PC-9 (cell line): ENCODE data around the gene LNX1. TPM values are rescaled to one million over a fixed set of nuclear protein-coding genes. Genes with fewer than 3 reads are reported as not detected.

ENCODE experiments used
- BruUV-seq: library from RNA; stranded (reverse); fragments of 400-500 nt; replicated peaks from 2 replicates; lab custom pipeline; 2021; lab: Mats Ljungman, UMichigan
- CTCF ChIA-PET: fragments of 300-600 bp; sonication (Branson Sonifier 250); formaldehyde crosslinking; loops from one replicate; lab custom pipeline; 2022; ENCODE audit warnings: antibody characterized with exemption; lab: Charles Lee
- POLR2A ChIA-PET: fragments of 300-600 bp; sonication (Branson Sonifier 250); formaldehyde crosslinking; loops from one replicate; lab custom pipeline; 2022; ENCODE audit warnings: antibody characterized with exemption; ENCODE audit not compliant: unreplicated experiment; lab: Charles Lee
- DNase-seq, 2 experiments: peaks; one replicate each; pipeline versions ENCODE4 v3.0.0 to v3.0.0-alpha.2; 2015 to 2022; ENCODE audit warnings: mixed read lengths in 1 of 2
- H2AFZ ChIP-seq: fragments of 200-600 bp; sonication (generic); 2 replicates; pipeline ENCODE4 v1.8.1; 2017; ENCODE audit warnings: antibody characterized with exemption
- H3F3A ChIP-seq: fragments of 200-600 bp; sonication (generic); 2 replicates; pipeline ENCODE4 v1.8.1; 2017; ENCODE audit warnings: antibody characterized with exemption, mild to moderate bottlenecking, low read depth; ENCODE audit not compliant: insufficient read depth
- H3K27ac ChIP-seq: fragments of 200-600 bp; sonication (generic); 2 replicates; pipeline ENCODE4 v1.6.1; 2016; ENCODE audit warnings: mixed run types
- H3K27me3 ChIP-seq: fragments of 200-600 bp; sonication (generic); 2 replicates; pipeline ENCODE4 v1.6.1; 2016; ENCODE audit warnings: low read depth, mixed run types; ENCODE audit not compliant: insufficient read depth
- H3K36me3 ChIP-seq: fragments of 200-600 bp; sonication (generic); 2 replicates; pipeline ENCODE4 v1.6.1; 2016; ENCODE audit warnings: low read depth, mixed run types
- H3K4me1 ChIP-seq: fragments of 200-600 bp; sonication (generic); replicated peaks from 2 replicates; pipeline ENCODE4 v1.6.1; 2016; ENCODE audit warnings: mixed run types; ENCODE audit not compliant: insufficient read depth
- H3K4me2 ChIP-seq: fragments of 200-600 bp; sonication (generic); 2 replicates; pipeline ENCODE4 v1.6.1; 2017; ENCODE audit warnings: mixed run types
- H3K4me3 ChIP-seq: fragments of 200-600 bp; sonication (generic); 2 replicates; pipeline ENCODE4 v1.6.1; 2016; ENCODE audit warnings: mixed run types
- H3K79me2 ChIP-seq: fragments of 200-600 bp; sonication (generic); 2 replicates; pipeline ENCODE4 v1.6.1; 2017; ENCODE audit warnings: low read depth, mixed run types
- H3K9me2 ChIP-seq: fragments of 200-600 bp; sonication (generic); 2 replicates; pipeline ENCODE4 v1.8.1; 2017; ENCODE audit warnings: mild to moderate bottlenecking; ENCODE audit not compliant: insufficient read depth
- H3K9me3 ChIP-seq: fragments of 200-600 bp; sonication (generic); 2 replicates; pipeline ENCODE4 v1.8.1; 2016; ENCODE audit warnings: low read depth; ENCODE audit not compliant: insufficient read depth
- H4K20me1 ChIP-seq: fragments of 200-600 bp; sonication (generic); 2 replicates; pipeline ENCODE4 v1.8.1; 2017; ENCODE audit not compliant: insufficient read depth
- EZH2 ChIP-seq: fragments of 200-600 bp; sonication (generic); IDR thresholded peaks from 2 replicates; pipeline ENCODE4 v1.8.0; 2017; ENCODE audit warnings: antibody characterized with exemption, low read depth
- intact Hi-C: fragments of 100-400 bp; cut with micrococcal nuclease; formaldehyde crosslinking; loops from one replicate; pipeline ENCODE4 v1.10.0; 2022; ENCODE audit not compliant: unreplicated experiment
- total RNA-seq: library from RNA; stranded (reverse); gene quantifications from 2 replicates; pipeline ENCODE4 v1.2.3, GENCODE V29; 2021
- TF ChIP-seq, protein P1 (sequence below): fragments of 200-600 bp; sonication (generic); conservative IDR thresholded peaks from 2 replicates; pipeline ENCODE4 v1.6.1; 2017; ENCODE audit warnings: mixed run types, antibody characterized with exemption, mild to moderate bottlenecking, moderate library complexity

LNX1 gene
- total RNA-seq, 1 experiment from 2014 or later, result 3.4 TPM

DNA sequence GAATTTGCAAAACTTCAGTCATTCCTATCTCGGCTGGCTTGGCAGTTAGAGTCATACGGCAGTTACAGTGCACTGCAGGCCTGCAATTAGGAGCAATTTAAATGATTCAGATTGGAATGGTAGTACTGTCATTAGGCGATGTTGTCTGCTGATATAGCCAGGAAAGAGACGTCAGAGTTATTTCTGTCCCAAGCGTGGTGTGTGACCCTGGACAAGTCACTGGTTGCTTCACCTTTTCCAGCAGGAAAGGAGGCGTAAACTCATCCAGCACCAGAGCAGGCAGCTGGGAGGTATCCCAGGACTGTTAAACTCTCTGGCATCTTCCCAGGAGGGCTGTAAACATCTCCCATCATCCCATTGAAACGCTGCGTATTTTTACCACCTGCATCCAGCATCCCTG lies 836 bp upstream of the LNX1 start:
- Histone ChIP-seq H3K4me1 (peaks cover 27% of the 10 kb centered on the region), H3K79me2 (no peaks in the 10 kb centered on the region), H3K27ac (peak overlapping the region; percentile 62), H3K4me2 (peak overlapping the region; percentile 74), H3K9me3 (no peaks in the 10 kb centered on the region), H3F3A (peaks cover 14% of the 10 kb centered on the region; the same call in 1 of the 2 replicates), H4K20me1 (no peaks in the 10 kb centered on the region), H2AFZ (peak overlapping the region; percentile 79; the same call in 1 of the 2 replicates), H3K4me3 (peak overlapping the region; percentile 58; the same call in 1 of the 2 replicates), H3K27me3 (no peaks in the 10 kb centered on the region), H3K9me2 (no peaks in the 10 kb centered on the region), H3K36me3 (no peaks in the 10 kb centered on the region)
- no TSS peak for BruUV-seq
- TF ChIP-seq, protein P1, sequence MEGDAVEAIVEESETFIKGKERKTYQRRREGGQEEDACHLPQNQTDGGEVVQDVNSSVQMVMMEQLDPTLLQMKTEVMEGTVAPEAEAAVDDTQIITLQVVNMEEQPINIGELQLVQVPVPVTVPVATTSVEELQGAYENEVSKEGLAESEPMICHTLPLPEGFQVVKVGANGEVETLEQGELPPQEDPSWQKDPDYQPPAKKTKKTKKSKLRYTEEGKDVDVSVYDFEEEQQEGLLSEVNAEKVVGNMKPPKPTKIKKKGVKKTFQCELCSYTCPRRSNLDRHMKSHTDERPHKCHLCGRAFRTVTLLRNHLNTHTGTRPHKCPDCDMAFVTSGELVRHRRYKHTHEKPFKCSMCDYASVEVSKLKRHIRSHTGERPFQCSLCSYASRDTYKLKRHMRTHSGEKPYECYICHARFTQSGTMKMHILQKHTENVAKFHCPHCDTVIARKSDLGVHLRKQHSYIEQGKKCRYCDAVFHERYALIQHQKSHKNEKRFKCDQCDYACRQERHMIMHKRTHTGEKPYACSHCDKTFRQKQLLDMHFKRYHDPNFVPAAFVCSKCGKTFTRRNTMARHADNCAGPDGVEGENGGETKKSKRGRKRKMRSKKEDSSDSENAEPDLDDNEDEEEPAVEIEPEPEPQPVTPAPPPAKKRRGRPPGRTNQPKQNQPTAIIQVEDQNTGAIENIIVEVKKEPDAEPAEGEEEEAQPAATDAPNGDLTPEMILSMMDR, result no peak
- TF ChIP-seq EZH2, result no peak
- ChIA-PET POLR2A (no interaction called here), CTCF (no interaction called here)
- intact Hi-C loops, result loop anchor here (5.0 kb wide), 1 partner anchor 225 kb away; the partner anchor contains the start of gene SCFD2
- DNase-seq, result no peak

DNA sequence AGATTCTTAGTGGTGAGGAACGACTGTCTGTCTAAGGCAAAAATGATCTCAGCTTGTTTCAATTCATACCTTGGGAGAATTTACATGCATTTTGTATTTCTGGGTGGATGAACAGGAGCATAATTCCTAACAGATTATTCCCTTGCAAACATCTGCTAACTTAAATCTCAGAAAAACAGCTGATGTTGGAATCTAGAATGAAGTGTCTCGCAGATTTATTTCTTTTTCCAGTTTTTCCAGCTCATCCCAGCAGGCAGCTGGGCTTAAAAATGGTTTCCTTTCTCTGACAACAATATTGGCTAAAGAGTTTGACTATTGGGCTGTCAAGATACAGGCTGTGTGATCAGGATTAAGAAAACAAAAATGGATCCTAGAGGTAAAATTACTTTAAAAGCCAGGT lies 1.1 kb downstream of the LNX1 start:
- no peak overlapping the region for H2AFZ ChIP-seq

DNA sequence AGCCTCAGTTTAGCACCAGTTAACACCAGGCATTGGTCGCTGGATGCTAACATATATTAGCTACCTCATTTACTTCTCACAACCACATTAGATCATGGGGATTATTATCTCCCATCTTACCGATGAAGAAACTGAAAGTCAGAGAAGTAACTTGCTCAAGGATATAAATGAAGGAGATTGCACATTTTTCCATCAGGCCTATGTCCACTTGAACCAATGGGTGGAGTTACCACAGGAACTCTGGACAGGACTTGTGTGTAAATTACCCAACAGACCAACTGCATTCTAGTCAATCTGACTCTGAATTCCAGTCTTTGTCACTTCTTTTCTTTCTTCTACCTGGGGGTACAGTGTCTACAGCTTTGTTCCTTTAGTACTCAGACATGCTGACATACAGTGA lies 1.8 kb downstream of the LNX1 start:
- H3K4me3 ChIP-seq, result no peak overlapping the region
- H3K4me1 ChIP-seq, result peaks cover 27% of the 10 kb centered on the region
- no peak overlapping the region for H3K27ac ChIP-seq
- ChIA-PET POLR2A (no interaction called here), CTCF (no interaction called here)
- no peaks in the 10 kb centered on the region for H4K20me1 ChIP-seq
- no peaks in the 10 kb centered on the region for H3K9me3 ChIP-seq
- intact Hi-C loops, result no loop called here
- TF ChIP-seq, protein P1, result no peak
- TF ChIP-seq EZH2, result no peak
- no peaks in the 10 kb centered on the region for H3K79me2 ChIP-seq
- DNase-seq, result no peak
- H3K27me3 ChIP-seq, result no peaks in the 10 kb centered on the region
- H2AFZ ChIP-seq, result no peak overlapping the region
- H3K9me2 ChIP-seq, result no peaks in the 10 kb centered on the region
- no peaks in the 10 kb centered on the region for H3K36me3 ChIP-seq
- H3F3A ChIP-seq, result peaks cover 14% of the 10 kb centered on the region; the same call in 1 of the 2 replicates
- no peak overlapping the region; the same call in 1 of the 2 replicates for H3K4me2 ChIP-seq
- no TSS peak for BruUV-seq

More for the DNA sequence above, 1.1 kb downstream of the LNX1 start:
- intact Hi-C loops, result loop anchor here (2.0 to 5.0 kb wide), 2 partner anchors 53 to 223 kb away; partner anchors contain the start of gene SCFD2
- H4K20me1 ChIP-seq, result no peaks in the 10 kb centered on the region
- peak overlapping the region; percentile 74 for H3K4me2 ChIP-seq
- ChIA-PET CTCF (no interaction called here), POLR2A (no interaction called here)
- peaks cover 14% of the 10 kb centered on the region; the same call in 1 of the 2 replicates for H3F3A ChIP-seq
- H3K4me1 ChIP-seq, result peaks cover 27% of the 10 kb centered on the region
- H3K9me3 ChIP-seq, result no peaks in the 10 kb centered on the region
- peak overlapping the region; percentile 58; the same call in 1 of the 2 replicates for H3K4me3 ChIP-seq
- no peak for DNase-seq
- H3K36me3 ChIP-seq, result no peaks in the 10 kb centered on the region
- BruUV-seq, result no TSS peak
- no peaks in the 10 kb centered on the region for H3K79me2 ChIP-seq
- no peak for TF ChIP-seq EZH2
- TF ChIP-seq, protein P1, result no peak
- H3K9me2 ChIP-seq, result no peaks in the 10 kb centered on the region
- no peak overlapping the region for H3K27ac ChIP-seq
- H3K27me3 ChIP-seq, result no peaks in the 10 kb centered on the region
